NCI-H1048 (cell line): ENCODE results near the gene GLI3.

Experiments used
- DNase-seq: peaks from one replicate; lab custom pipeline; 2025; lab: John Stamatoyannopoulos, UW

GLI3 gene

GRCh38 chr7:42105554-42106358 is 131.3 kb downstream of the GLI3 start:
- DNase-seq: no peak

- no peak for DNase-seq
Observed at GRCh38 chr7:42104694-42105093, 132.3 kb downstream of the GLI3 start.

GRCh38 chr7:42104231-42104630 is 132.8 kb downstream of the GLI3 start:
- no peak for DNase-seq

GRCh38 chr7:42103456-42103855 is 133.6 kb downstream of the GLI3 start:
- no peak for DNase-seq

- no peak for DNase-seq
Observed at GRCh38 chr7:42103020-42103419, 134.0 kb downstream of the GLI3 start.

- no peak for DNase-seq
Observed at GRCh38 chr7:42102301-42102700, 134.7 kb downstream of the GLI3 start.

GRCh38 chr7:42100156-42100508 is 136.9 kb downstream of the GLI3 start:
- DNase-seq: no peak

GRCh38 chr7:42099470-42100155 is 137.4 kb downstream of the GLI3 start:
- no peak for DNase-seq

- no peak for DNase-seq
Observed at GRCh38 chr7:42099066-42099465, 137.9 kb downstream of the GLI3 start.

GRCh38 chr7:42097752-42098151 is 139.3 kb downstream of the GLI3 start:
- DNase-seq: no peak

- DNase-seq: no peak
Observed at GRCh38 chr7:42096681-42097561, 140.1 kb downstream of the GLI3 start.

- DNase-seq: no peak
Observed at GRCh38 chr7:42096268-42096667, 140.7 kb downstream of the GLI3 start.

- no peak for DNase-seq
Observed at GRCh38 chr7:42095791-42096190, 141.2 kb downstream of the GLI3 start.

GRCh38 chr7:42093349-42093905 is 143.6 kb downstream of the GLI3 start:
- no peak for DNase-seq

GRCh38 chr7:42091461-42092291 is 145.3 kb downstream of the GLI3 start:
- DNase-seq: no peak

- no peak for DNase-seq
Observed at GRCh38 chr7:42090806-42091205, 146.2 kb downstream of the GLI3 start.

GRCh38 chr7:42090056-42090455 is 147.0 kb downstream of the GLI3 start:
- DNase-seq: no peak

- no peak for DNase-seq
Observed at GRCh38 chr7:42087616-42088015, 149.4 kb downstream of the GLI3 start.

GRCh38 chr7:42085531-42085930 is 151.5 kb downstream of the GLI3 start:
- DNase-seq: no peak

GRCh38 chr7:42084263-42084662 is 152.7 kb downstream of the GLI3 start:
- DNase-seq: no peak

GRCh38 chr7:42083284-42083683 is 153.7 kb downstream of the GLI3 start:
- no peak for DNase-seq
